Measurements from ENCODE around the gene LRP1-AS.

DNA sequence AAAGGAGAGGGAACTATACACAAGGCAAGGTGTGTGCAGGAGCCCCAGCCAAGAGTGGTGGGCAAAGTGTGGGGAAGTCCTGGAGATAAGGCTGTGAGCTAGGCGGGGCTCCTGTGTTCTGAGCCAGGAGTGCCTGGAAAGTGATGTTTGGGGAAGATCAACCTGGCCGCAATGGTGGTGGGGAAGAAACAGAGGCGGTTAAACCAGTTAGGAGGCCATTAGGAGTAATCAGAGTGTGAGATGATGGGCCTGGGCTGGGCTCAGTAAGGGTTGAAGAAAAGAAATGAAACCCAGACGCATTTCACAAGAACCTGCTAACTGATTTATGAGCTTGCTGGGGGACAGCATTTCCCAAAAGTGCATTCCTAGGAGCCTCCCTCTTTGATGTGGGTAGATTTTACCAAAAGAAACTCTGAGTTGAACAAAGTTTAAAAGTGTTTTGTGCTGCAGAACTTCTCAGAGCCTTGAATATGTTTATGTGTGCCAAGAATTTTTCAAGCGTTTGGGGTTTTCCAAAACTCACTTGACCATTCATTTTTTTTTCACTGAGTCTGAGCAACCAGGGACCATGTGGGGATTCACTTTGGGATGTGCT lies 34.2 kb upstream of the LRP1-AS start:
- TF ChIP-seq, protein P1, sequence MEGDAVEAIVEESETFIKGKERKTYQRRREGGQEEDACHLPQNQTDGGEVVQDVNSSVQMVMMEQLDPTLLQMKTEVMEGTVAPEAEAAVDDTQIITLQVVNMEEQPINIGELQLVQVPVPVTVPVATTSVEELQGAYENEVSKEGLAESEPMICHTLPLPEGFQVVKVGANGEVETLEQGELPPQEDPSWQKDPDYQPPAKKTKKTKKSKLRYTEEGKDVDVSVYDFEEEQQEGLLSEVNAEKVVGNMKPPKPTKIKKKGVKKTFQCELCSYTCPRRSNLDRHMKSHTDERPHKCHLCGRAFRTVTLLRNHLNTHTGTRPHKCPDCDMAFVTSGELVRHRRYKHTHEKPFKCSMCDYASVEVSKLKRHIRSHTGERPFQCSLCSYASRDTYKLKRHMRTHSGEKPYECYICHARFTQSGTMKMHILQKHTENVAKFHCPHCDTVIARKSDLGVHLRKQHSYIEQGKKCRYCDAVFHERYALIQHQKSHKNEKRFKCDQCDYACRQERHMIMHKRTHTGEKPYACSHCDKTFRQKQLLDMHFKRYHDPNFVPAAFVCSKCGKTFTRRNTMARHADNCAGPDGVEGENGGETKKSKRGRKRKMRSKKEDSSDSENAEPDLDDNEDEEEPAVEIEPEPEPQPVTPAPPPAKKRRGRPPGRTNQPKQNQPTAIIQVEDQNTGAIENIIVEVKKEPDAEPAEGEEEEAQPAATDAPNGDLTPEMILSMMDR (IDR thresholded peaks at IDR 0.05; ENCODE audit: low read depth, low read length), result no peak
- TF ChIP-seq MYC (IDR thresholded peaks at IDR 0.05; ENCODE audit: low read depth, low read length) (no peak), POLR2A (IDR thresholded peaks at IDR 0.05; ENCODE audit: extremely low read depth, insufficient read length) (no peak)
- TF ChIP-seq, protein P2, sequence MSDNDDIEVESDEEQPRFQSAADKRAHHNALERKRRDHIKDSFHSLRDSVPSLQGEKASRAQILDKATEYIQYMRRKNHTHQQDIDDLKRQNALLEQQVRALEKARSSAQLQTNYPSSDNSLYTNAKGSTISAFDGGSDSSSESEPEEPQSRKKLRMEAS (IDR thresholded peaks at IDR 0.05; ENCODE audit: low read depth, low read length), result no peak
